WTC11 (cell line): ENCODE results near the gene CDC45. TPM values are rescaled to one million over a fixed set of nuclear protein-coding genes. Genes with fewer than 3 reads are reported as not detected.

Source experiments
- ATAC-seq: fragments of 200-7000 bp; cut with Tn5 transposase; 2 replicates; pipeline ENCODE4 v1.10.0; 2021; ENCODE audit warnings: mild to moderate bottlenecking, moderate library complexity
- CTCF ChIA-PET: fragments of 300-600 bp; sonication (Branson Sonifier 250); formaldehyde crosslinking; loops from one replicate; lab custom pipeline; 2021; ENCODE audit warnings: antibody characterized with exemption; lab: Charles Lee
- POLR2A ChIA-PET: fragments of 350-600 bp; sonication (Branson Sonifier 250); formaldehyde crosslinking; loops from one replicate; lab custom pipeline; 2021; ENCODE audit warnings: antibody characterized with exemption; lab: Charles Lee
- DNase-seq: peaks from one replicate; pipeline ENCODE4 v3.0.0; 2021; ENCODE audit warnings: low spot score
- H3K27ac Mint-ChIP-seq: 2 replicates; pipeline ENCODE4 v1.8.0; 2021; ENCODE audit warnings: mixed read lengths
- H3K27me3 Mint-ChIP-seq: 2 replicates; pipeline ENCODE4 v1.8.0; 2021; ENCODE audit warnings: low read depth, mild to moderate bottlenecking, moderate library complexity, mixed read lengths
- H3K36me3 Mint-ChIP-seq: 2 replicates; pipeline ENCODE4 v1.8.0; 2021; ENCODE audit warnings: mixed read lengths
- H3K4me1 Mint-ChIP-seq: 2 replicates; pipeline ENCODE4 v1.8.0; 2022; ENCODE audit warnings: mixed read lengths
- H3K4me3 Mint-ChIP-seq: 2 replicates; pipeline ENCODE4 v1.8.0; 2021; ENCODE audit warnings: mild to moderate bottlenecking, moderate library complexity, mixed read lengths
- H3K9me3 Mint-ChIP-seq: 2 replicates; pipeline ENCODE4 v1.8.0; 2021; ENCODE audit warnings: mixed read lengths
- ATF6 ChIP-seq: sonication (generic); formaldehyde crosslinking; IDR thresholded peaks from 2 replicates; pipeline ENCODE4 v1.8.1; 2023; ENCODE audit warnings: mild to moderate bottlenecking, missing genetic modification reagents
- CBFB ChIP-seq: sonication (generic); formaldehyde crosslinking; IDR thresholded peaks from 2 replicates; pipeline ENCODE4 v1.8.1; 2022; ENCODE audit warnings: mild to moderate bottlenecking, low read depth, missing genetic modification reagents
- E2F1 ChIP-seq: sonication (generic); formaldehyde crosslinking; IDR thresholded peaks from 2 replicates; pipeline ENCODE4 v1.8.0; 2022; ENCODE audit warnings: mild to moderate bottlenecking, missing genetic modification reagents
- JAZF1 ChIP-seq: fragments of 250-450 bp; sonication (Bioruptor Pico); IDR thresholded peaks from 2 replicates; pipeline ENCODE4 v1.9.0; 2021; ENCODE audit warnings: moderate library complexity, mild to moderate bottlenecking, inconsistent platforms
- MYBL2 ChIP-seq: sonication (generic); formaldehyde crosslinking; IDR thresholded peaks from 2 replicates; pipeline ENCODE4 v1.8.1; 2023; ENCODE audit warnings: mild to moderate bottlenecking, moderate library complexity, missing genetic modification reagents
- PREB ChIP-seq: sonication (generic); formaldehyde crosslinking; IDR thresholded peaks from 2 replicates; pipeline ENCODE4 v1.8.1; 2022; ENCODE audit warnings: mild to moderate bottlenecking, missing genetic modification reagents, moderate library complexity, borderline replicate concordance
- STAT6 ChIP-seq: sonication (generic); formaldehyde crosslinking; conservative IDR thresholded peaks from 2 replicates; pipeline ENCODE4 v1.8.1; 2023; ENCODE audit warnings: mild to moderate bottlenecking, low read depth, missing genetic modification reagents, moderate library complexity
- TCF7 ChIP-seq: sonication (generic); formaldehyde crosslinking; IDR thresholded peaks from 2 replicates; pipeline ENCODE4 v1.8.0; 2022; ENCODE audit warnings: mild to moderate bottlenecking, low read depth, missing genetic modification reagents, moderate library complexity
- TEAD1 ChIP-seq: sonication (generic); formaldehyde crosslinking; IDR thresholded peaks from 2 replicates; pipeline ENCODE4 v1.8.0; 2022; ENCODE audit warnings: mild to moderate bottlenecking, missing genetic modification reagents
- TP53 ChIP-seq: sonication (generic); formaldehyde crosslinking; IDR thresholded peaks from 2 replicates; pipeline ENCODE4 v1.8.1; 2023; ENCODE audit warnings: mild to moderate bottlenecking, missing genetic modification reagents
- USF1 ChIP-seq: sonication (generic); formaldehyde crosslinking; IDR thresholded peaks from 2 replicates; pipeline ENCODE4 v1.8.0; 2022; ENCODE audit warnings: mild to moderate bottlenecking, missing genetic modification reagents
- ZNF232 ChIP-seq: sonication (generic); formaldehyde crosslinking; IDR thresholded peaks from 2 replicates; pipeline ENCODE4 v1.8.0; 2022; ENCODE audit warnings: mild to moderate bottlenecking, missing genetic modification reagents
- total RNA-seq: library from RNA; stranded (reverse); gene quantifications from 3 replicates; pipeline ENCODE4 v1.2.3, GENCODE V29; 2021

CDC45 gene
- total RNA-seq, 1 experiment from 2014 or later = 38.1 TPM

GRCh38 chr22:19514831-19515565 is 35.3 kb downstream of the CDC45 start (continued):
- TF ChIP-seq E2F1 (CRISPR knock-in tag) = no peak

- Mint-ChIP-seq H3K9me3 (no peaks in the 10 kb centered on the region), H3K4me1 (0 out of 2 replicates have a peak, but pooled peaks cover 2% of the 10 kb centered on the region), H3K36me3 (peaks cover 41% of the 10 kb centered on the region), H3K4me3 (no peak overlapping the region), H3K27me3 (no peaks in the 10 kb centered on the region), H3K27ac (no peak overlapping the region)
- DNase-seq (no peak), ATAC-seq (no peak)
- no peak for TF ChIP-seq STAT6 (CRISPR knock-in tag)
- no peak for TF ChIP-seq TP53 (CRISPR knock-in tag)
- no peak for TF ChIP-seq CBFB (CRISPR knock-in tag)
- TF ChIP-seq TEAD1 = no peak
- TF ChIP-seq USF1 (CRISPR knock-in tag) = no peak
- no peak for TF ChIP-seq MYBL2 (CRISPR knock-in tag)
- no peak for TF ChIP-seq PREB (CRISPR knock-in tag)
- ChIA-PET CTCF (interaction anchor here (1.7 kb wide), 1 partner anchor 114 kb away, joined by 5 read pairs; no protein-coding TSS in a partner anchor), POLR2A (no interaction called here)
Measured at GRCh38 chr22:19515654-19516377, 36.1 kb downstream of the CDC45 start.

- CTCF ChIA-PET = interaction anchor here (1.1 kb wide), 1 partner anchor 113 kb away, joined by 5 read pairs; no protein-coding TSS in a partner anchor
- no peak for DNase-seq
Measured at GRCh38 chr22:19516378-19517170, 36.9 kb downstream of the CDC45 start.

GRCh38 chr22:19517171-19517500 is 37.4 kb downstream of the CDC45 start:
- 0 out of 2 replicates have a peak, but pooled peaks cover 2% of the 10 kb centered on the region for H3K4me1 Mint-ChIP-seq
- TF ChIP-seq TCF7 (CRISPR knock-in tag) (no peak), ATF6 (CRISPR knock-in tag) (no peak)
- H3K27ac Mint-ChIP-seq = no peak overlapping the region
- ChIA-PET POLR2A (no interaction called here), CTCF (interaction anchor here (1.1 kb wide), 1 partner anchor 113 kb away, joined by 5 read pairs; no protein-coding TSS in a partner anchor)
- DNase-seq = no peak
- no peak overlapping the region for H3K4me3 Mint-ChIP-seq
- H3K27me3 Mint-ChIP-seq = peaks cover 4% of the 10 kb centered on the region
- H3K36me3 Mint-ChIP-seq = peaks cover 33% of the 10 kb centered on the region
- ATAC-seq = no peak
- H3K9me3 Mint-ChIP-seq = no peaks in the 10 kb centered on the region

More at GRCh38 chr22:19516378-19517170, 36.9 kb downstream of the CDC45 start:
- Mint-ChIP-seq H3K4me1 (0 out of 2 replicates have a peak, but pooled peaks cover 2% of the 10 kb centered on the region), H3K27me3 (no peaks in the 10 kb centered on the region), H3K27ac (no peak overlapping the region), H3K36me3 (peaks cover 35% of the 10 kb centered on the region), H3K9me3 (no peaks in the 10 kb centered on the region), H3K4me3 (no peak overlapping the region)
- POLR2A ChIA-PET = no interaction called here
- no peak for TF ChIP-seq JAZF1 (CRISPR knock-in tag)
- no peak for TF ChIP-seq ZNF232 (CRISPR knock-in tag)
- no peak for ATAC-seq
